ENCODE measurements around the gene UGT2B10. TPM values are rescaled to one million over a fixed set of nuclear protein-coding genes. Genes with fewer than 3 reads are reported as not detected.
A peak's percentile ranks its signal among the peaks of the same experiment; 100 is the strongest.

UGT2B10 gene
- total and polyA plus RNA-seq, 2 of the 13 experiments (the other 11 are each of a cell fraction or from before 2014, with no cell fraction given), result 107 to 148 TPM

- TF ChIP-seq, protein P1, sequence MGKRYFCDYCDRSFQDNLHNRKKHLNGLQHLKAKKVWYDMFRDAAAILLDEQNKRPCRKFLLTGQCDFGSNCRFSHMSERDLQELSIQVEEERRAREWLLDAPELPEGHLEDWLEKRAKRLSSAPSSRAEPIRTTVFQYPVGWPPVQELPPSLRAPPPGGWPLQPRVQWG (CRISPR knock-in tag; IDR thresholded peaks at IDR 0.05; ENCODE audit: borderline replicate concordance, low read depth), result no peak
- TF ChIP-seq, protein P2, sequence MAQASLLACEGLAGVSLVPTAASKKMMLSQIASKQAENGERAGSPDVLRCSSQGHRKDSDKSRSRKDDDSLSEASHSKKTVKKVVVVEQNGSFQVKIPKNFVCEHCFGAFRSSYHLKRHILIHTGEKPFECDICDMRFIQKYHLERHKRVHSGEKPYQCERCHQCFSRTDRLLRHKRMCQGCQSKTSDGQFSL (CRISPR knock-in tag; IDR thresholded peaks at IDR 0.05), result no peak
- TF ChIP-seq ZNF335 (CRISPR knock-in tag; IDR thresholded peaks at IDR 0.05) (no peak), ZNF563 (CRISPR knock-in tag; IDR thresholded peaks at IDR 0.05) (no peak), CREM (IDR thresholded peaks at IDR 0.05) (peak; percentile 46; the same call in 1 of the 2 replicates), CREM (CRISPR knock-in tag; IDR thresholded peaks at IDR 0.05) (no peak), ZBED4 (CRISPR knock-in tag; IDR thresholded peaks at IDR 0.05; ENCODE audit: borderline replicate concordance) (no peak), ZNF180 (CRISPR knock-in tag; IDR thresholded peaks at IDR 0.05; ENCODE audit: borderline replicate concordance, low read depth) (no peak), ATF6 (CRISPR knock-in tag; conservative IDR thresholded peaks at IDR 0.05) (no peak), ZNF558 (CRISPR knock-in tag; IDR thresholded peaks at IDR 0.05; ENCODE audit: borderline replicate concordance) (no peak), ZKSCAN8 (CRISPR knock-in tag; IDR thresholded peaks at IDR 0.05; ENCODE audit: borderline replicate concordance) (no peak; the same call in 1 of the 2 replicates), CHD4 (IDR thresholded peaks at IDR 0.05; ENCODE audit: borderline replicate concordance, low read length) (peak; percentile 55; the same call in 1 of the 2 replicates), FOXO1 (CRISPR knock-in tag; IDR thresholded peaks at IDR 0.05) (no peak; the same call in 1 of the 2 replicates), NFE2 (CRISPR knock-in tag; IDR thresholded peaks at IDR 0.05) (no peak)
- TF ChIP-seq, protein P3, sequence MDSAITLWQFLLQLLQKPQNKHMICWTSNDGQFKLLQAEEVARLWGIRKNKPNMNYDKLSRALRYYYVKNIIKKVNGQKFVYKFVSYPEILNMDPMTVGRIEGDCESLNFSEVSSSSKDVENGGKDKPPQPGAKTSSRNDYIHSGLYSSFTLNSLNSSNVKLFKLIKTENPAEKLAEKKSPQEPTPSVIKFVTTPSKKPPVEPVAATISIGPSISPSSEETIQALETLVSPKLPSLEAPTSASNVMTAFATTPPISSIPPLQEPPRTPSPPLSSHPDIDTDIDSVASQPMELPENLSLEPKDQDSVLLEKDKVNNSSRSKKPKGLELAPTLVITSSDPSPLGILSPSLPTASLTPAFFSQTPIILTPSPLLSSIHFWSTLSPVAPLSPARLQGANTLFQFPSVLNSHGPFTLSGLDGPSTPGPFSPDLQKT (CRISPR knock-in tag; IDR thresholded peaks at IDR 0.05; ENCODE audit: borderline replicate concordance), result no peak
- TF ChIP-seq, protein P4, sequence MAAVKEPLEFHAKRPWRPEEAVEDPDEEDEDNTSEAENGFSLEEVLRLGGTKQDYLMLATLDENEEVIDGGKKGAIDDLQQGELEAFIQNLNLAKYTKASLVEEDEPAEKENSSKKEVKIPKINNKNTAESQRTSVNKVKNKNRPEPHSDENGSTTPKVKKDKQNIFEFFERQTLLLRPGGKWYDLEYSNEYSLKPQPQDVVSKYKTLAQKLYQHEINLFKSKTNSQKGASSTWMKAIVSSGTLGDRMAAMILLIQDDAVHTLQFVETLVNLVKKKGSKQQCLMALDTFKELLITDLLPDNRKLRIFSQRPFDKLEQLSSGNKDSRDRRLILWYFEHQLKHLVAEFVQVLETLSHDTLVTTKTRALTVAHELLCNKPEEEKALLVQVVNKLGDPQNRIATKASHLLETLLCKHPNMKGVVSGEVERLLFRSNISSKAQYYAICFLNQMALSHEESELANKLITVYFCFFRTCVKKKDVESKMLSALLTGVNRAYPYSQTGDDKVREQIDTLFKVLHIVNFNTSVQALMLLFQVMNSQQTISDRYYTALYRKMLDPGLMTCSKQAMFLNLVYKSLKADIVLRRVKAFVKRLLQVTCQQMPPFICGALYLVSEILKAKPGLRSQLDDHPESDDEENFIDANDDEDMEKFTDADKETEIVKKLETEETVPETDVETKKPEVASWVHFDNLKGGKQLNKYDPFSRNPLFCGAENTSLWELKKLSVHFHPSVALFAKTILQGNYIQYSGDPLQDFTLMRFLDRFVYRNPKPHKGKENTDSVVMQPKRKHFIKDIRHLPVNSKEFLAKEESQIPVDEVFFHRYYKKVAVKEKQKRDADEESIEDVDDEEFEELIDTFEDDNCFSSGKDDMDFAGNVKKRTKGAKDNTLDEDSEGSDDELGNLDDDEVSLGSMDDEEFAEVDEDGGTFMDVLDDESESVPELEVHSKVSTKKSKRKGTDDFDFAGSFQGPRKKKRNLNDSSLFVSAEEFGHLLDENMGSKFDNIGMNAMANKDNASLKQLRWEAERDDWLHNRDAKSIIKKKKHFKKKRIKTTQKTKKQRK (IDR thresholded peaks at IDR 0.05; ENCODE audit: low read length), result no peak
- TF ChIP-seq, protein P5, sequence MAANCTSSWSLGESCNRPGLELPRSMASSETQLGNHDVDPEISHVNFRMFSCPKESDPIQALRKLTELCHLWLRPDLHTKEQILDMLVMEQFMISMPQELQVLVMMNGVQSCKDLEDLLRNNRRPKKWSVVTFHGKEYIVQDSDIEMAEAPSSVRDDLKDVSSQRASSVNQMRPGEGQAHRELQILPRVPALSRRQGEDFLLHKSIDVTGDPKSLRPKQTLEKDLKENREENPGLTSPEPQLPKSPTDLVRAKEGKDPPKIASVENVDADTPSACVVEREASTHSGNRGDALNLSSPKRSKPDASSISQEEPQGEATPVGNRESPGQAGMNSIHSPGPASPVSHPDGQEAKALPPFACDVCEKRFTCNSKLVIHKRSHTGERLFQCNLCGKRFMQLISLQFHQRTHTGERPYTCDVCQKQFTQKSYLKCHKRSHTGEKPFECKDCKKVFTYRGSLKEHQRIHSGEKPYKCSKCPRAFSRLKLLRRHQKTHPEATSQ (CRISPR knock-in tag; IDR thresholded peaks at IDR 0.05; ENCODE audit: borderline replicate concordance), result no peak
These were observed 49.4 kb downstream of the UGT2B10 start (continued) for GRCh38 chr4:68865188-68865638.
